MM.1S (cell line): Measurements from ENCODE around the gene DOCK10.

Source experiments
- CTCF ChIP-seq: fragments of 300-600 bp; sonication (generic); IDR thresholded peaks from 2 replicates; pipeline ENCODE4 v1.5.1; 2016; ENCODE audit warnings: antibody characterized with exemption, low read length, mixed read lengths
- EZH2 ChIP-seq: fragments of 300-600 bp; sonication (generic); optimal IDR thresholded peaks from 2 replicates; pipeline ENCODE3; 2017; ENCODE audit warnings: low read depth, mild to moderate bottlenecking, antibody characterized with exemption, low read length, mixed read lengths
- EZH2phosphoT487 ChIP-seq: fragments of 300-600 bp; sonication (generic); IDR thresholded peaks from 2 replicates; pipeline ENCODE4 v1.6.1; 2018; ENCODE audit warnings: antibody characterized with exemption, low read length

- TF ChIP-seq CTCF (no peak), EZH2 (no peak), EZH2phosphoT487 (no peak)
Observed at GRCh38 chr2:225065882-225066281, 23.6 kb upstream of the DOCK10 start.
